Endothelial cell of umbilical vein (primary cell): ENCODE data around the gene SLC22A23. TPM values are rescaled to one million over a fixed set of nuclear protein-coding genes. Genes with fewer than 3 reads are reported as not detected.

ENCODE experiments used
- BruUV-seq: library from RNA; stranded (reverse); fragments of 400-500 nt; replicated peaks from 2 replicates; lab custom pipeline; 2021; lab: Mats Ljungman, UMichigan
- CTCF ChIA-PET: fragments of 300-600, 350-600 bp; sonication (Branson Sonifier 250); formaldehyde crosslinking; loops from one replicate; lab custom pipeline; 2021; ENCODE audit warnings: antibody characterized with exemption, inconsistent platforms; lab: Charles Lee
- POLR2A ChIA-PET: fragments of 300-600, 350-600 bp; sonication (Branson Sonifier 250); formaldehyde crosslinking; loops from one replicate; lab custom pipeline; 2021; ENCODE audit warnings: antibody characterized with exemption, inconsistent platforms; lab: Charles Lee
- DNase-seq: peaks from one replicate; pipeline ENCODE4 v3.0.0-alpha.2; 2011; ENCODE audit warnings: low read depth, low spot score
- FAIRE-seq: peaks from 2 replicates; lab custom pipeline; 2011; peaks lifted over from hg19 to GRCh38; lab: Jason Lieb, UNC
- H2AFZ ChIP-seq: 2 replicates; pipeline ENCODE4 v1.6.0; 2012; ENCODE audit warnings: low read depth, low read length, control low read depth, inconsistent platforms
- H3K27ac ChIP-seq: 2 replicates; pipeline ENCODE4 v1.5.1; 2011; ENCODE audit warnings: low read depth, mild to moderate bottlenecking, control low read depth, low read length, moderate library complexity; ENCODE audit not compliant: insufficient read depth
- H3K27me3 ChIP-seq, 2 experiments: 2 replicates each; pipeline versions ENCODE4 v1.6.0 to v1.6.1; 2011; ENCODE audit warnings: low read length in 2 of 2, mixed read lengths in 1 of 2; ENCODE audit not compliant: control insufficient read depth in 2 of 2, insufficient read depth in 2 of 2
- H3K36me3 ChIP-seq, 2 experiments: 2 replicates in 1 of 2; 3 replicates in 1 of 2; pipeline ENCODE4 v1.5.1; 2011; ENCODE audit warnings: low read length in 2 of 2, mild to moderate bottlenecking in 1 of 2, moderate library complexity in 1 of 2; ENCODE audit not compliant: control insufficient read depth in 2 of 2, insufficient read depth in 2 of 2; ENCODE audit errors: extremely low read depth in 1 of 2
- H3K4me1 ChIP-seq: 3 replicates; pipeline ENCODE4 v1.5.1; 2011; ENCODE audit warnings: mild to moderate bottlenecking, low read length; ENCODE audit not compliant: control insufficient read depth, insufficient read depth; ENCODE audit errors: extremely low read depth
- H3K4me2 ChIP-seq: 2 replicates; pipeline ENCODE4 v1.6.1; 2011; ENCODE audit warnings: low read length, control low read depth, mixed read lengths; ENCODE audit not compliant: insufficient read depth
- H3K4me3 ChIP-seq, 3 experiments: fragments of 200-600 bp in 1 of 3; sonication (generic), shearing (Covaris generic) in 1 of 3; replicated peaks in 1 of 3; 2 replicates each; pipeline ENCODE4 v1.5.1; 2011 to 2016; ENCODE audit warnings: control low read depth in 3 of 3, low read length in 3 of 3, mild to moderate bottlenecking in 2 of 3, inconsistent platforms in 1 of 3, low read depth in 1 of 3, moderate library complexity in 1 of 3; ENCODE audit not compliant: insufficient read depth in 1 of 3
- H3K79me2 ChIP-seq: 2 replicates; pipeline ENCODE4 v1.6.0; 2012; ENCODE audit warnings: low read length, inconsistent platforms; ENCODE audit not compliant: control insufficient read depth, insufficient read depth
- H3K9ac ChIP-seq: replicated peaks from 2 replicates; pipeline ENCODE3; 2011; ENCODE audit warnings: low read length, control low read depth; ENCODE audit not compliant: insufficient read depth; ENCODE audit errors: extremely low read depth
- H3K9me1 ChIP-seq: replicated peaks from 3 replicates; pipeline ENCODE4 v1.6.0; 2011; ENCODE audit warnings: mild to moderate bottlenecking, low read length; ENCODE audit not compliant: control insufficient read depth, insufficient read depth; ENCODE audit errors: extremely low read depth
- H3K9me3 ChIP-seq: replicated peaks from 2 replicates; pipeline ENCODE4 v1.5.1; 2012; ENCODE audit warnings: low read length, inconsistent platforms; ENCODE audit not compliant: control insufficient read depth, insufficient read depth
- H4K20me1 ChIP-seq: replicated peaks from 2 replicates; pipeline ENCODE3; 2011; ENCODE audit warnings: mild to moderate bottlenecking, low read length; ENCODE audit not compliant: control insufficient read depth, insufficient read depth; ENCODE audit errors: extremely low read depth
- EZH2 ChIP-seq: IDR thresholded peaks from 2 replicates; pipeline ENCODE4 v1.6.1; 2012; ENCODE audit warnings: borderline replicate concordance, low read depth, mild to moderate bottlenecking, moderate library complexity, low read length, inconsistent platforms; ENCODE audit not compliant: severe bottlenecking
- FOS ChIP-seq: IDR thresholded peaks from 2 replicates; pipeline ENCODE4 v1.6.1; 2011; ENCODE audit warnings: mild to moderate bottlenecking, low read length, moderate library complexity, borderline replicate concordance; ENCODE audit not compliant: insufficient read depth
- GATA2 ChIP-seq: IDR thresholded peaks from 2 replicates; pipeline ENCODE4 v1.7.0; 2011; ENCODE audit warnings: low read depth, mild to moderate bottlenecking, moderate library complexity, mixed read lengths, low read length; ENCODE audit not compliant: insufficient read length, insufficient read depth
- JUN ChIP-seq: IDR thresholded peaks from 2 replicates; pipeline ENCODE4 v1.6.1; 2011; ENCODE audit warnings: borderline replicate concordance, low read depth; ENCODE audit not compliant: insufficient read length, insufficient read depth
- MAX ChIP-seq: IDR thresholded peaks from 2 replicates; pipeline ENCODE4 v1.6.1; 2011; ENCODE audit not compliant: insufficient read depth, insufficient read length
- MYC ChIP-seq: IDR thresholded peaks from one replicate; pipeline ENCODE4 v1.6.1; 2011; ENCODE audit warnings: mild to moderate bottlenecking, low read depth, low read length
- POLR2A ChIP-seq: IDR thresholded peaks from 2 replicates; pipeline ENCODE4 v1.6.1; 2012; ENCODE audit warnings: low read depth, mild to moderate bottlenecking, control low read depth, low read length
- POLR2AphosphoS5 ChIP-seq: IDR thresholded peaks from 2 replicates; pipeline ENCODE4 v1.6.1; 2012; ENCODE audit warnings: low read depth, mild to moderate bottlenecking, control low read depth, low read length, moderate library complexity; ENCODE audit not compliant: insufficient read depth
- dilution Hi-C: fragments of 300-500 bp; cut with MboI; formaldehyde crosslinking; loops from one replicate; pipeline ENCODE4 v1.15.0; 2019; ENCODE audit warnings: low sequenced_read_pairs; ENCODE audit not compliant: extremely low pct_ligation_motif_present
- intact Hi-C: fragments of 100-400 bp; cut with micrococcal nuclease; formaldehyde crosslinking; loops from one replicate; pipeline ENCODE4 v1.10.0; 2022
- polyA plus RNA-seq, 4 experiments: library from polyadenylated mRNA; depleted of rRNA in 3 of 4; stranded (reverse) in 3 of 4; unstranded in 1 of 4; fragments of >200 nt; gene quantifications; 2 replicates each; pipeline versions ENCODE4 v1.2.1 to v1.2.3, GENCODE V29; 2011 to 2012; ENCODE audit warnings: missing spikeins in 1 of 4
- total RNA-seq: library from RNA; stranded (reverse); gene quantifications from 2 replicates; pipeline ENCODE4 v1.2.3, GENCODE V29; 2021
- TF ChIP-seq, protein P1 (sequence below), 2 donors: IDR thresholded peaks; 1 replicate in 1 of 2; 2 replicates in 1 of 2; pipeline ENCODE4 v1.5.1; 2011; ENCODE audit warnings: low read length in 2 of 2, mild to moderate bottlenecking in 2 of 2, moderate library complexity in 2 of 2, control low read depth in 1 of 2, inconsistent platforms in 1 of 2, low read depth in 1 of 2; ENCODE audit not compliant: insufficient read depth in 1 of 2; ENCODE audit errors: extremely low read depth in 1 of 2

SLC22A23 gene
- total and polyA plus RNA-seq, 2 donors (not counting 3 experiments of a cell fraction or from before 2014, with no cell fraction given): 4.2 to 14.3 TPM

GRCh38 chr6:3285049-3285639, 171.7 kb downstream of the SLC22A23 start:
- dilution Hi-C loops: loop anchor here (25.0 kb wide), 1 partner anchor 702 kb away; no protein-coding TSS in a partner anchor
- FAIRE-seq: no peak

DNA sequence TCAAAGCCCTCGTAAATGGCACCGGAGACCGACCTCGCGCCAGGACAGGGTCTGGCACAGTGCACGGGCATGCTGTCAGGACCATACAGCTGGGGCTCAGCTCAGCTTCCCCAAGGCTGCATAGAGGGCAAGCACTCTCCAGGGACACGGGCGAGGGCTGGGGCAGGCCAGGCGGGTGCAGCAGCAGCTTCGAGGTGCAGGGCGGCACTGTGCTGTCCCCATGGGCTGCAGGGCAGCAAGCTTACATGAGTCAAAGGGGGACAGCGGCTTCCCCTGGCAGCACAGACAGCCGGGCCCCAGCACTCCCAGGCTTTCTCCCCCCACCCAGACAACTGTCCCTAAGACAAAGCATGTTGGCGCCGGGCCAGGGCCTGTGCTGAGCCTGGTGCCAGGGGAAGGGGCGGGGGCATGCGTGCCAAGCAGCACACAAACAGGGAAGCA, 172.4 kb downstream of the SLC22A23 start:
- H3K36me3 ChIP-seq: peaks cover 0 to 7% of the 10 kb centered on the region in 2 experiments
- H3K4me2 ChIP-seq: no peak overlapping the region
- H3K9me1 ChIP-seq: no peaks in the 10 kb centered on the region
- no peak overlapping the region for H3K9ac ChIP-seq
- H3K4me1 ChIP-seq: peaks cover 27% of the 10 kb centered on the region
- no peaks in the 10 kb centered on the region for H3K79me2 ChIP-seq
- intact Hi-C loops (loop anchor here (5.0 kb wide), 1 partner anchor 628 kb away; no protein-coding TSS in a partner anchor), dilution Hi-C loops (loop anchor here (25.0 kb wide), 1 partner anchor 703 kb away; no protein-coding TSS in a partner anchor)
- ChIA-PET POLR2A (no interaction called here), CTCF (no interaction called here)
- H3K9me3 ChIP-seq: no peaks in the 10 kb centered on the region
- no peak for FAIRE-seq
- H3K27ac ChIP-seq: no peak overlapping the region
- no peak for TF ChIP-seq FOS
- TF ChIP-seq, protein P1, sequence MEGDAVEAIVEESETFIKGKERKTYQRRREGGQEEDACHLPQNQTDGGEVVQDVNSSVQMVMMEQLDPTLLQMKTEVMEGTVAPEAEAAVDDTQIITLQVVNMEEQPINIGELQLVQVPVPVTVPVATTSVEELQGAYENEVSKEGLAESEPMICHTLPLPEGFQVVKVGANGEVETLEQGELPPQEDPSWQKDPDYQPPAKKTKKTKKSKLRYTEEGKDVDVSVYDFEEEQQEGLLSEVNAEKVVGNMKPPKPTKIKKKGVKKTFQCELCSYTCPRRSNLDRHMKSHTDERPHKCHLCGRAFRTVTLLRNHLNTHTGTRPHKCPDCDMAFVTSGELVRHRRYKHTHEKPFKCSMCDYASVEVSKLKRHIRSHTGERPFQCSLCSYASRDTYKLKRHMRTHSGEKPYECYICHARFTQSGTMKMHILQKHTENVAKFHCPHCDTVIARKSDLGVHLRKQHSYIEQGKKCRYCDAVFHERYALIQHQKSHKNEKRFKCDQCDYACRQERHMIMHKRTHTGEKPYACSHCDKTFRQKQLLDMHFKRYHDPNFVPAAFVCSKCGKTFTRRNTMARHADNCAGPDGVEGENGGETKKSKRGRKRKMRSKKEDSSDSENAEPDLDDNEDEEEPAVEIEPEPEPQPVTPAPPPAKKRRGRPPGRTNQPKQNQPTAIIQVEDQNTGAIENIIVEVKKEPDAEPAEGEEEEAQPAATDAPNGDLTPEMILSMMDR (IDR thresholded peaks at IDR 0.05; ENCODE audit: extremely low read depth in 1 of 2, insufficient read depth in 1 of 2, low read depth in 1 of 2, low read length in 2 of 2): no peak
- no peak for TF ChIP-seq POLR2AphosphoS5
- no peak for TF ChIP-seq MYC
- TF ChIP-seq MAX: no peak
- TF ChIP-seq EZH2: no peak
- TF ChIP-seq JUN: no peak
- no peak for TF ChIP-seq POLR2A
- no peak for TF ChIP-seq GATA2
- no peaks in the 10 kb centered on the region for H4K20me1 ChIP-seq
- DNase-seq: no peak
- no peak overlapping the region for H2AFZ ChIP-seq
- no peaks in the 10 kb centered on the region for H3K27me3 ChIP-seq
- no TSS peak for BruUV-seq
- no peak overlapping the region for H3K4me3 ChIP-seq

More at GRCh38 chr6:3285049-3285639, 171.7 kb downstream of the SLC22A23 start:
- Histone ChIP-seq H3K27me3 (no peaks in the 10 kb centered on the region), H3K9me3 (no peaks in the 10 kb centered on the region), H4K20me1 (no peaks in the 10 kb centered on the region), H3K9me1 (no peaks in the 10 kb centered on the region), H2AFZ (no peak overlapping the region), H3K9ac (no peak overlapping the region), H3K79me2 (no peaks in the 10 kb centered on the region), H3K4me3 (no peak overlapping the region), H3K27ac (no peak overlapping the region), H3K36me3 (peaks cover 0 to 7% of the 10 kb centered on the region in 2 experiments), H3K4me1 (peaks cover 24% of the 10 kb centered on the region), H3K4me2 (no peak overlapping the region)
- no peak for DNase-seq
- no TSS peak for BruUV-seq
- intact Hi-C loops: no loop called here
- no peak for TF ChIP-seq POLR2AphosphoS5
- POLR2A ChIA-PET: no interaction called here
- CTCF ChIA-PET: no interaction called here
